Thymus (tissue), 11 donors: Measurements from ENCODE around the gene CSMD2. TPM values are rescaled to one million over a fixed set of nuclear protein-coding genes. Genes with fewer than 3 reads are reported as not detected.

Source experiments
- DNase-seq, 9 donors: peaks; one replicate each; pipeline ENCODE4 v3.0.0-alpha.2; 2013; ENCODE audit warnings: low spot score in 9 of 9, low read depth in 6 of 9, missing footprints in 1 of 9
- H3K27ac ChIP-seq, 2 donors: one replicate each; pipeline ENCODE4 v1.5.1; 2013; ENCODE audit warnings: control low read depth in 1 of 2, low read depth in 1 of 2, low read length in 1 of 2, mild to moderate bottlenecking in 1 of 2, moderate library complexity in 1 of 2
- H3K27me3 ChIP-seq, 2 donors: one replicate each; pipeline ENCODE4 v1.5.1; 2013; ENCODE audit warnings: low read length in 1 of 2; ENCODE audit not compliant: control insufficient read depth in 2 of 2, insufficient read depth in 1 of 2
- H3K36me3 ChIP-seq, 2 donors: one replicate each; pipeline ENCODE4 v1.5.1; 2013; ENCODE audit warnings: low read length in 1 of 2, mild to moderate bottlenecking in 1 of 2, moderate library complexity in 1 of 2; ENCODE audit not compliant: control insufficient read depth in 2 of 2, insufficient read depth in 2 of 2
- H3K4me1 ChIP-seq, 2 donors: one replicate each; pipeline ENCODE4 v1.5.1; 2013; ENCODE audit warnings: low read length in 2 of 2; ENCODE audit not compliant: control insufficient read depth in 2 of 2, insufficient read depth in 2 of 2
- H3K4me3 ChIP-seq, 2 donors: one replicate each; pipeline ENCODE4 v1.5.1; 2013; ENCODE audit warnings: low read length in 2 of 2, control low read depth in 1 of 2, mild to moderate bottlenecking in 1 of 2
- H3K9me3 ChIP-seq, 2 donors: one replicate each; pipeline ENCODE4 v1.5.1; 2013; ENCODE audit warnings: low read length in 1 of 2, mild to moderate bottlenecking in 1 of 2; ENCODE audit not compliant: control insufficient read depth in 2 of 2, insufficient read depth in 1 of 2
- WGBS: extraction: QIAGEN DNeasy Blood & Tissue Kit; methylation state at CpG from one replicate; pipeline ENCODE4 v1.1.7; 2013; 5-methylcytosine and 5-hydroxymethylcytosine counted together
- polyA plus RNA-seq: library from polyadenylated mRNA; stranded (reverse); fragments of 200-250 nt; gene quantifications from one replicate; pipeline ENCODE4 v1.2.3, GENCODE V29; 2013
- total RNA-seq: library from RNA; stranded (reverse); fragments of 120-200 nt; gene quantifications from one replicate; pipeline ENCODE4 v1.2.4, GENCODE V29; 2013
- donor health status: healthy.

CSMD2 gene
- total and polyA plus RNA-seq, 2 donors = 0.14 TPM

- no peak for DNase-seq
- Histone ChIP-seq H3K36me3 (no peaks in the 10 kb centered on the region), H3K4me3 (no peak overlapping the region), H3K27ac (no peak overlapping the region), H3K4me1 (no peaks in the 10 kb centered on the region), H3K9me3 (no peaks in the 10 kb centered on the region), H3K27me3 (no peaks in the 10 kb centered on the region)
- WGBS = 95% methylated on average over 6 of the region's 6 CpGs
Measured at GRCh38 chr1:33957854-33958253, 207.2 kb downstream of the CSMD2 start.

GRCh38 chr1:33955096-33955495 is 209.9 kb downstream of the CSMD2 start:
- Histone ChIP-seq H3K4me3 (no peak overlapping the region), H3K9me3 (no peaks in the 10 kb centered on the region), H3K27me3 (no peaks in the 10 kb centered on the region), H3K4me1 (no peaks in the 10 kb centered on the region), H3K27ac (no peak overlapping the region), H3K36me3 (no peaks in the 10 kb centered on the region)
- 84% methylated on average over 14 of the region's 14 CpGs for WGBS
- no peak for DNase-seq

- Histone ChIP-seq H3K27ac (no peak overlapping the region), H3K36me3 (no peaks in the 10 kb centered on the region), H3K4me3 (no peak overlapping the region), H3K9me3 (no peaks in the 10 kb centered on the region), H3K4me1 (no peaks in the 10 kb centered on the region), H3K27me3 (no peaks in the 10 kb centered on the region)
- WGBS = 80% methylated on average over 2 of the region's 2 CpGs
- no peak for DNase-seq
Measured at GRCh38 chr1:33949570-33949969, 215.5 kb downstream of the CSMD2 start.

GRCh38 chr1:33948291-33948690 is 216.7 kb downstream of the CSMD2 start:
- no peak overlapping the region for H3K27ac ChIP-seq
- no peak overlapping the region for H3K4me3 ChIP-seq
- no peaks in the 10 kb centered on the region for H3K27me3 ChIP-seq
- H3K36me3 ChIP-seq = no peaks in the 10 kb centered on the region
- WGBS = 97% methylated on average over 3 of the region's 3 CpGs
- H3K4me1 ChIP-seq = no peaks in the 10 kb centered on the region
- DNase-seq = no peak
- H3K9me3 ChIP-seq = no peaks in the 10 kb centered on the region

- no peaks in the 10 kb centered on the region for H3K27me3 ChIP-seq
- WGBS = 93% methylated on average over 2 of the region's 2 CpGs
- DNase-seq = no peak
Measured at GRCh38 chr1:33946836-33947235, 218.2 kb downstream of the CSMD2 start.

GRCh38 chr1:33944846-33945245 is 220.2 kb downstream of the CSMD2 start:
- Histone ChIP-seq H3K27me3 (no peaks in the 10 kb centered on the region), H3K27ac (no peak overlapping the region), H3K9me3 (no peaks in the 10 kb centered on the region), H3K4me1 (no peaks in the 10 kb centered on the region), H3K36me3 (no peaks in the 10 kb centered on the region), H3K4me3 (no peak overlapping the region)
- DNase-seq = no peak
- 44% methylated on average over 1 of the region's 1 CpG for WGBS

More at GRCh38 chr1:33946836-33947235, 218.2 kb downstream of the CSMD2 start:
- Histone ChIP-seq H3K4me3 (no peak overlapping the region), H3K9me3 (no peaks in the 10 kb centered on the region), H3K27ac (no peak overlapping the region), H3K4me1 (no peaks in the 10 kb centered on the region), H3K36me3 (no peaks in the 10 kb centered on the region)

- Histone ChIP-seq H3K4me3 (no peak overlapping the region), H3K27me3 (no peaks in the 10 kb centered on the region), H3K27ac (no peak overlapping the region), H3K36me3 (no peaks in the 10 kb centered on the region), H3K4me1 (no peaks in the 10 kb centered on the region), H3K9me3 (no peaks in the 10 kb centered on the region)
- DNase-seq = no peak
- WGBS = 82% methylated on average over 3 of the region's 3 CpGs
Measured at GRCh38 chr1:33943978-33944377, 221.1 kb downstream of the CSMD2 start.

GRCh38 chr1:33932871-33933270 is 232.2 kb downstream of the CSMD2 start:
- Histone ChIP-seq H3K36me3 (no peaks in the 10 kb centered on the region), H3K9me3 (no peaks in the 10 kb centered on the region), H3K27me3 (no peaks in the 10 kb centered on the region), H3K27ac (no peak overlapping the region), H3K4me3 (no peak overlapping the region), H3K4me1 (no peaks in the 10 kb centered on the region)
- 87% methylated on average over 3 of the region's 3 CpGs for WGBS
- DNase-seq = no peak

GRCh38 chr1:33931111-33931475 is 233.9 kb downstream of the CSMD2 start:
- H3K9me3 ChIP-seq = no peaks in the 10 kb centered on the region
- 93% methylated on average over 4 of the region's 4 CpGs for WGBS
- no peak for DNase-seq
- no peak overlapping the region for H3K4me3 ChIP-seq
- H3K27ac ChIP-seq = no peak overlapping the region
- H3K4me1 ChIP-seq = no peaks in the 10 kb centered on the region
- H3K27me3 ChIP-seq = no peaks in the 10 kb centered on the region
- H3K36me3 ChIP-seq = no peaks in the 10 kb centered on the region
